SK-N-SH (cell line): ENCODE data around the gene FLRT3. TPM values are rescaled to one million over a fixed set of nuclear protein-coding genes. Genes with fewer than 3 reads are reported as not detected.
A peak's percentile ranks its signal among the peaks of the same experiment; 100 is the strongest.

Source experiments
- CTCF ChIA-PET: fragments of 300-600, 350-600 bp; formaldehyde crosslinking; extraction: SDS; loops from one replicate; lab custom pipeline; 2021; lab: Yijun Ruan, JAX
- POLR2A ChIA-PET: fragments of 350-600 bp; sonication (Branson Sonifier 250); formaldehyde crosslinking; extraction: SDS; loops from one replicate; lab custom pipeline; 2020; ENCODE audit warnings: antibody characterized with exemption, inconsistent platforms; lab: Yijun Ruan, JAX
- DNase-seq: peaks from one replicate; pipeline ENCODE4 v3.0.0; 2012
- H2AFZ ChIP-seq: fragments of 200-600 bp; sonication (generic); 2 replicates; pipeline ENCODE4 v1.8.1; 2016; ENCODE audit warnings: antibody characterized with exemption, mild to moderate bottlenecking, low read depth
- H3F3A ChIP-seq: fragments of 200-600 bp; sonication (generic); replicated peaks from 2 replicates; pipeline ENCODE3; 2016; ENCODE audit warnings: antibody characterized with exemption, mild to moderate bottlenecking; ENCODE audit not compliant: insufficient read depth
- H3K27ac ChIP-seq, 2 experiments: fragments of 200-500 bp in 1 of 2; fragments of 200-600 bp in 1 of 2; sonication (Bioruptor generic) in 1 of 2; sonication (generic), shearing (Covaris generic) in 1 of 2; 2 replicates each; pipeline versions ENCODE4 v1.5.1 to v1.6.1; 2014 to 2016; ENCODE audit warnings: low read depth in 2 of 2, inconsistent platforms in 1 of 2, low read length in 1 of 2, mild to moderate bottlenecking in 1 of 2, mixed read lengths in 1 of 2
- H3K27me3 ChIP-seq: fragments of 200-600 bp; sonication (generic), shearing (Covaris generic); 2 replicates; pipeline ENCODE4 v1.6.1; 2016; ENCODE audit warnings: mixed run types; ENCODE audit not compliant: insufficient read depth
- H3K36me3 ChIP-seq, 2 experiments: fragments of 200-500 bp in 1 of 2; fragments of 200-600 bp in 1 of 2; sonication (Bioruptor generic) in 1 of 2; sonication (generic) in 1 of 2; replicated peaks in 1 of 2; 2 replicates each; pipeline versions ENCODE3 to v1.5.1; 2014 to 2016; ENCODE audit warnings: low read length in 1 of 2, mild to moderate bottlenecking in 1 of 2; ENCODE audit not compliant: insufficient read depth in 2 of 2, control insufficient read depth in 1 of 2
- H3K4me1 ChIP-seq, 2 experiments: fragments of 200-500 bp in 1 of 2; fragments of 200-600 bp in 1 of 2; sonication (Bioruptor generic) in 1 of 2; sonication (generic), shearing (Covaris generic) in 1 of 2; 2 replicates each; pipeline versions ENCODE4 v1.5.1 to v1.6.1; 2014 to 2016; ENCODE audit warnings: low read depth in 1 of 2, low read length in 1 of 2, mixed run types in 1 of 2; ENCODE audit not compliant: insufficient read depth in 2 of 2, control insufficient read depth in 1 of 2
- H3K4me2 ChIP-seq: fragments of 200-600 bp; sonication (generic), shearing (Covaris generic); 2 replicates; pipeline ENCODE4 v1.6.1; 2017; ENCODE audit warnings: mixed run types
- H3K4me3 ChIP-seq, 2 experiments: fragments of 200-500 bp in 1 of 2; fragments of 200-600 bp in 1 of 2; sonication (Bioruptor generic) in 1 of 2; sonication (generic), shearing (Covaris generic) in 1 of 2; 2 replicates each; pipeline versions ENCODE4 v1.5.1 to v1.8.1; 2014 to 2016; ENCODE audit warnings: low read depth in 2 of 2, inconsistent platforms in 1 of 2, low read length in 1 of 2, mild to moderate bottlenecking in 1 of 2, mixed read lengths in 1 of 2, moderate library complexity in 1 of 2
- H3K79me2 ChIP-seq: fragments of 200-600 bp; sonication (generic); 2 replicates; pipeline ENCODE4 v1.8.1; 2017; ENCODE audit warnings: mild to moderate bottlenecking; ENCODE audit not compliant: insufficient read depth
- H3K9ac ChIP-seq: fragments of 200-600 bp; sonication (generic); 2 replicates; pipeline ENCODE4 v1.6.1; 2017; ENCODE audit warnings: mixed run types
- H3K9me2 ChIP-seq: fragments of 200-600 bp; sonication (generic); 2 replicates; pipeline ENCODE4 v1.6.1; 2017; ENCODE audit warnings: mixed run types
- H3K9me3 ChIP-seq: fragments of 200-600 bp; sonication (generic); 2 replicates; pipeline ENCODE4 v1.6.1; 2017; ENCODE audit warnings: mixed run types, mild to moderate bottlenecking, moderate library complexity
- H4K20me1 ChIP-seq: fragments of 200-600 bp; sonication (generic); 2 replicates; pipeline ENCODE4 v1.6.1; 2017; ENCODE audit warnings: mild to moderate bottlenecking, mixed run types; ENCODE audit not compliant: insufficient read depth
- CTCF ChIP-seq: fragments of 200-600 bp; sonication (generic); IDR thresholded peaks from 2 replicates; pipeline ENCODE4 v1.6.1; 2017; ENCODE audit warnings: antibody characterized with exemption, mild to moderate bottlenecking, moderate library complexity
- EP300 ChIP-seq, 2 experiments: IDR thresholded peaks; 2 replicates each; pipeline versions ENCODE4 v1.4.0 to v1.6.1; 2012; ENCODE audit warnings: borderline replicate concordance in 1 of 2, low read depth in 1 of 2, low read length in 1 of 2
- EZH2phosphoT487 ChIP-seq: fragments of 200-600 bp; sonication (generic); IDR thresholded peaks from 2 replicates; pipeline ENCODE4 v1.6.1; 2017; ENCODE audit warnings: low read depth, mixed run types, mild to moderate bottlenecking, antibody characterized with exemption, moderate library complexity, borderline replicate concordance
- FOSL2 ChIP-seq: IDR thresholded peaks from 2 replicates; pipeline ENCODE4 v1.4.0; 2012; ENCODE audit warnings: low read depth, mild to moderate bottlenecking, moderate library complexity, borderline replicate concordance
- FOXM1 ChIP-seq: IDR thresholded peaks from 2 replicates; pipeline ENCODE4 v1.4.0; 2012; ENCODE audit warnings: low read depth, mild to moderate bottlenecking
- GATA2 ChIP-seq: sonication (generic); formaldehyde crosslinking; IDR thresholded peaks from 2 replicates; pipeline ENCODE4 v1.5.0; 2020; ENCODE audit warnings: mild to moderate bottlenecking, missing genetic modification reagents
- MEF2A ChIP-seq: IDR thresholded peaks from 2 replicates; pipeline ENCODE4 v1.4.0; 2012; ENCODE audit warnings: low read depth, borderline replicate concordance
- NFIC ChIP-seq: IDR thresholded peaks from 2 replicates; pipeline ENCODE4 v1.4.0; 2012; ENCODE audit warnings: borderline replicate concordance
- POLR2AphosphoS5 ChIP-seq: IDR thresholded peaks from 2 replicates; pipeline ENCODE4 v1.6.1; 2012; ENCODE audit warnings: low read depth, low read length
- RAD21 ChIP-seq: IDR thresholded peaks from 2 replicates; pipeline ENCODE4 v1.6.1; 2012; ENCODE audit warnings: mild to moderate bottlenecking, low read length
- RFX5 ChIP-seq: IDR thresholded peaks from 2 replicates; pipeline ENCODE4 v1.6.1; 2012; ENCODE audit warnings: mild to moderate bottlenecking, improper control_type of control experiment, low read length
- SMC3 ChIP-seq: IDR thresholded peaks from 2 replicates; pipeline ENCODE4 v1.6.1; 2012; ENCODE audit warnings: low read depth, low read length, improper control_type of control experiment
- YY1 ChIP-seq: IDR thresholded peaks from 2 replicates; pipeline ENCODE4 v1.4.0; 2012; ENCODE audit warnings: low read depth, mild to moderate bottlenecking
- WGBS: methylation state at CpG from one replicate; pipeline ENCODE4 v1.1.6; 2017; ENCODE audit warnings: low lambda C conversion rate; 5-methylcytosine and 5-hydroxymethylcytosine counted together
- polyA plus RNA-seq, 3 experiments: library from polyadenylated mRNA; depleted of rRNA; stranded (reverse); fragments of >200 nt; gene quantifications; 2 replicates each; pipeline ENCODE4 v1.2.3, GENCODE V29; 2012
- TF ChIP-seq, protein P1 (sequence below): IDR thresholded peaks from 2 replicates; pipeline ENCODE4 v1.4.0; 2012; ENCODE audit warnings: low read depth, borderline replicate concordance
- TF ChIP-seq, protein P2 (sequence below): IDR thresholded peaks from 2 replicates; pipeline ENCODE4; 2012

FLRT3 gene
- polyA plus RNA-seq, 1 of the 3 experiments (the other 2 are of a cell fraction): 1.8 TPM

DNA sequence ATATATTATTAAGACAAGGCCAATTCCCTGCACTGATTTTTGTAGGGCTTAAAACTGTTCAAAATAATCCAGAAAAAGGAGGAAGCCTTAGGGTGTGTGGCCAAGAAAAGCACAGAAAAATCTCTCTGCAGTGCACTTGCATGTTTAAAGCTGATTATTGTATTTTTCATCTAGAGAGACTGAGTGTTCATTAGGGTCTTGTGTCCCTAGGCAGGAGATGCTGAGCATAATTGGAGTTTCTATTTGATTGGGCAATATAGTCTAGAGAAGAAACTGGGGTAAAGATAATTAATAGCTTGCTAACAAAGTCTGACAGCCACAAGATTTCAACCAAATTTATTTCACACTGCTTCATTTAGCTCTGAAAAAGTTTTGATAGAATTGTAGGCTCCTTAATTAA, 2.4 kb downstream of the FLRT3 start:
- no peak for DNase-seq
- Histone ChIP-seq H3K79me2 (no peaks in the 10 kb centered on the region), H3K27me3 (no peaks in the 10 kb centered on the region), H3F3A (no peaks in the 10 kb centered on the region), H3K9me3 (no peaks in the 10 kb centered on the region), H2AFZ (no peak overlapping the region), H3K4me2 (peak overlapping the region; percentile 39; the same call in 1 of the 2 replicates), H3K27ac (peak overlapping the region in 1 of 2 experiments; percentile 22; a peak in 1 of 4 replicates), H3K9me2 (no peaks in the 10 kb centered on the region), H4K20me1 (no peaks in the 10 kb centered on the region), H3K4me1 (peaks cover 0 to 5% of the 10 kb centered on the region in 2 experiments; a peak in 2 of 4 replicates), H3K36me3 (no peaks in the 10 kb centered on the region), H3K4me3 (peak overlapping the region in 1 of 2 experiments; percentile 33; a peak in 2 of 4 replicates), H3K9ac (no peak overlapping the region)
- POLR2A ChIA-PET: no interaction called here
- TF ChIP-seq EP300 (IDR thresholded peaks at IDR 0.05; ENCODE audit: borderline replicate concordance in 1 of 2, low read depth in 1 of 2, low read length in 1 of 2): no peak
- TF ChIP-seq YY1: no peak
- no peak for TF ChIP-seq NFIC
- no peak for TF ChIP-seq FOSL2
- TF ChIP-seq FOXM1: no peak
- TF ChIP-seq MEF2A: no peak
- no peak for TF ChIP-seq EZH2phosphoT487
- TF ChIP-seq SMC3: no peak
- CTCF ChIA-PET: interaction anchor here (0.5 to 2.1 kb wide), 7 partner anchors 12 to 1314 kb away, joined by 3 to 13 read pairs (median 4); no protein-coding TSS in a partner anchor

GRCh38 chr20:14334306-14334930, 3.0 kb downstream of the FLRT3 start:
- 9% methylated on average over 3 of the region's 3 CpGs for WGBS
- CTCF ChIA-PET: interaction anchor here (0.6 to 2.1 kb wide), 22 partner anchors 12 to 1901 kb away, joined by 3 to 13 read pairs (median 3); no protein-coding TSS in a partner anchor
- Histone ChIP-seq H3K4me2 (peak overlapping the region; percentile 39; the same call in 1 of the 2 replicates), H3K79me2 (no peaks in the 10 kb centered on the region), H3K27ac (peak overlapping the region in 1 of 2 experiments; percentile 78; a peak in 1 of 4 replicates), H3K9ac (no peak overlapping the region), H3K36me3 (no peaks in the 10 kb centered on the region), H3K27me3 (no peaks in the 10 kb centered on the region), H2AFZ (no peak overlapping the region), H3K9me2 (no peaks in the 10 kb centered on the region), H3F3A (no peaks in the 10 kb centered on the region), H3K4me1 (peaks cover 0 to 5% of the 10 kb centered on the region in 2 experiments; a peak in 2 of 4 replicates), H3K9me3 (no peaks in the 10 kb centered on the region), H4K20me1 (no peaks in the 10 kb centered on the region), H3K4me3 (peak overlapping the region in 1 of 2 experiments; percentile 33; a peak in 2 of 4 replicates)
- TF ChIP-seq GATA2 (CRISPR knock-in tag) (no peak), RAD21 (peak; percentile 86), SMC3 (peak; percentile 69), CTCF (peak; percentile 63), POLR2AphosphoS5 (no peak), RFX5 (0 out of 2 replicates have a peak, but pooled peaks have one; percentile 13)
- TF ChIP-seq, protein P1, sequence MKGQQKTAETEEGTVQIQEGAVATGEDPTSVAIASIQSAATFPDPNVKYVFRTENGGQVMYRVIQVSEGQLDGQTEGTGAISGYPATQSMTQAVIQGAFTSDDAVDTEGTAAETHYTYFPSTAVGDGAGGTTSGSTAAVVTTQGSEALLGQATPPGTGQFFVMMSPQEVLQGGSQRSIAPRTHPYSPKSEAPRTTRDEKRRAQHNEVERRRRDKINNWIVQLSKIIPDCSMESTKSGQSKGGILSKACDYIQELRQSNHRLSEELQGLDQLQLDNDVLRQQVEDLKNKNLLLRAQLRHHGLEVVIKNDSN: no peak
- TF ChIP-seq, protein P2, sequence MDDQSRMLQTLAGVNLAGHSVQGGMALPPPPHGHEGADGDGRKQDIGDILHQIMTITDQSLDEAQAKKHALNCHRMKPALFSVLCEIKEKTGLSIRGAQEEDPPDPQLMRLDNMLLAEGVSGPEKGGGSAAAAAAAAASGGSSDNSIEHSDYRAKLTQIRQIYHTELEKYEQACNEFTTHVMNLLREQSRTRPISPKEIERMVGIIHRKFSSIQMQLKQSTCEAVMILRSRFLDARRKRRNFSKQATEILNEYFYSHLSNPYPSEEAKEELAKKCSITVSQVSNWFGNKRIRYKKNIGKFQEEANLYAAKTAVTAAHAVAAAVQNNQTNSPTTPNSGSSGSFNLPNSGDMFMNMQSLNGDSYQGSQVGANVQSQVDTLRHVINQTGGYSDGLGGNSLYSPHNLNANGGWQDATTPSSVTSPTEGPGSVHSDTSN: no peak
- peak; percentile 37 for DNase-seq
- POLR2A ChIA-PET: no interaction called here
